IPS-18a (cell line): ENCODE results near the gene PPP2R5A.

Experiments
- H3K27ac ChIP-seq: one replicate; pipeline ENCODE4 v1.5.1; 2013; ENCODE audit warnings: low read length
- H3K27me3 ChIP-seq: one replicate; pipeline ENCODE4 v1.6.1; 2013; ENCODE audit warnings: mild to moderate bottlenecking, low read length; ENCODE audit not compliant: control insufficient read depth, insufficient read depth
- H3K36me3 ChIP-seq: one replicate; pipeline ENCODE4 v1.6.1; 2013; ENCODE audit warnings: low read depth, low read length; ENCODE audit not compliant: control insufficient read depth
- H3K4me1 ChIP-seq: one replicate; pipeline ENCODE4 v1.6.1; 2013; ENCODE audit warnings: low read depth, low read length; ENCODE audit not compliant: control insufficient read depth
- H3K4me3 ChIP-seq: one replicate; pipeline ENCODE4 v1.5.1; 2013; ENCODE audit warnings: low read length
- H3K9ac ChIP-seq: one replicate; pipeline ENCODE4 v1.6.1; 2013; ENCODE audit warnings: mild to moderate bottlenecking, low read length, moderate library complexity
- H3K9me3 ChIP-seq: one replicate; pipeline ENCODE4 v1.6.1; 2013; ENCODE audit warnings: low read depth, low read length; ENCODE audit not compliant: control insufficient read depth

PPP2R5A gene

GRCh38 chr1:212289262-212290077 is 4.3 kb downstream of the PPP2R5A start:
- no peak overlapping the region for H3K27ac ChIP-seq
- H3K4me3 ChIP-seq = no peak overlapping the region
- no peak overlapping the region for H3K9ac ChIP-seq

GRCh38 chr1:212290608-212291007 is 5.4 kb downstream of the PPP2R5A start:
- Histone ChIP-seq H3K27ac (no peak overlapping the region), H3K9ac (no peak overlapping the region), H3K4me3 (no peak overlapping the region), H3K36me3 (no peaks in the 10 kb centered on the region), H3K9me3 (no peaks in the 10 kb centered on the region), H3K27me3 (no peaks in the 10 kb centered on the region), H3K4me1 (peaks cover 22% of the 10 kb centered on the region)

More at GRCh38 chr1:212289262-212290077, 4.3 kb downstream of the PPP2R5A start:
- no peaks in the 10 kb centered on the region for H3K9me3 ChIP-seq
- peaks cover 22% of the 10 kb centered on the region for H3K4me1 ChIP-seq
- H3K36me3 ChIP-seq = no peaks in the 10 kb centered on the region
- H3K27me3 ChIP-seq = no peaks in the 10 kb centered on the region

GRCh38 chr1:212291505-212292134 is 6.4 kb downstream of the PPP2R5A start:
- H3K4me1 ChIP-seq = peaks cover 22% of the 10 kb centered on the region

GRCh38 chr1:212292250-212293105 is 7.3 kb downstream of the PPP2R5A start:
- Histone ChIP-seq H3K9ac (no peak overlapping the region), H3K4me1 (peaks cover 16% of the 10 kb centered on the region), H3K9me3 (no peaks in the 10 kb centered on the region), H3K4me3 (no peak overlapping the region), H3K36me3 (no peaks in the 10 kb centered on the region), H3K27ac (no peak overlapping the region), H3K27me3 (no peaks in the 10 kb centered on the region)

More at GRCh38 chr1:212291505-212292134, 6.4 kb downstream of the PPP2R5A start:
- no peaks in the 10 kb centered on the region for H3K36me3 ChIP-seq
- H3K4me3 ChIP-seq = no peak overlapping the region
- H3K9ac ChIP-seq = no peak overlapping the region
- no peaks in the 10 kb centered on the region for H3K9me3 ChIP-seq
- H3K27me3 ChIP-seq = no peaks in the 10 kb centered on the region
- H3K27ac ChIP-seq = no peak overlapping the region

- H3K27me3 ChIP-seq = no peaks in the 10 kb centered on the region
- H3K27ac ChIP-seq = no peak overlapping the region
- no peaks in the 10 kb centered on the region for H3K36me3 ChIP-seq
- H3K4me3 ChIP-seq = no peak overlapping the region
- no peaks in the 10 kb centered on the region for H3K9me3 ChIP-seq
- H3K4me1 ChIP-seq = peaks cover 12% of the 10 kb centered on the region
- H3K9ac ChIP-seq = no peak overlapping the region
Observed at GRCh38 chr1:212293579-212293978, 8.4 kb downstream of the PPP2R5A start.

DNA sequence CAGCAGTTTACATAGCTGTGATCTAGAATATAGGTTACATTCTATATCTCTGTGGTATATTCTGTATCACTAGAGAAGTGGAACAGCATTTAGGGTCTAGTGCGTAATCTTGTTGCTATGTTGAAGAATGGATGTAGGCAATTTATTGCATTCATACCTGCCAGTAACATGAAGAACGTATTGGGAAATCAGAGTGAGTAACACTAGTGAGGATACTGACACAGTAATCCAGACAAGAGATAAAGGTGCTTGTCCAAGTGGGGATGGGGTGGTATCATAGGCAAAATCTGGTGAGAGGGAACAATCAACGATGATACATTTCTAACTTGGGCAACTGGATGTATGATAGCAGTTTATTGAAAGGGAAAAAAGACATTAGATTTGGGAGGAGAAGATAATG is 9.8 kb downstream of the PPP2R5A start:
- Histone ChIP-seq H3K4me1 (peaks cover 12% of the 10 kb centered on the region), H3K4me3 (no peak overlapping the region), H3K36me3 (no peaks in the 10 kb centered on the region), H3K27ac (no peak overlapping the region), H3K9ac (no peak overlapping the region), H3K9me3 (no peaks in the 10 kb centered on the region), H3K27me3 (no peaks in the 10 kb centered on the region)

- Histone ChIP-seq H3K36me3 (no peaks in the 10 kb centered on the region), H3K27ac (no peak overlapping the region), H3K27me3 (no peaks in the 10 kb centered on the region), H3K9me3 (no peaks in the 10 kb centered on the region), H3K4me3 (no peak overlapping the region), H3K4me1 (peaks cover 11% of the 10 kb centered on the region), H3K9ac (no peak overlapping the region)
Observed at GRCh38 chr1:212295579-212295978, 10.4 kb downstream of the PPP2R5A start.

DNA sequence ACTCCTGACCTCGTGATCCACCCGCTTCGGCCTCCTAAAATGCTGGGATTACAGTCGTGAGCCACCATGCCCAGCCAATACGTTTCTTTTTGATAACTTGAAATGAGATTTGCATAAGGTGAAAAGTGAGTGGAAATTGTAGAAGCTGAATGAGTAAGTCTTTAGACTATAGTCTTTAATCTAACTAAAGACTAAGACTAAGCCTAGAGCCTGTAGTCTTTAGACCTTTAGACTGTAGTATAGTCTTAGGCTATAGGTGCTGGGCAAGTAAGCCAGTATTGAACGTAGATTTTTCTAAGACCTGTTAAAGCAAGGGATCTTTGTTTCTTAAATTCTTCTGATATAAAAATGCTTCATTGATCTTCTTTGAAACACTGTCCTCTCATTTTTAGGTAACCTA is 12.1 kb downstream of the PPP2R5A start:
- Histone ChIP-seq H3K9me3 (no peaks in the 10 kb centered on the region), H3K36me3 (no peaks in the 10 kb centered on the region), H3K4me3 (no peak overlapping the region), H3K4me1 (no peaks in the 10 kb centered on the region), H3K27ac (no peak overlapping the region), H3K9ac (no peak overlapping the region), H3K27me3 (no peaks in the 10 kb centered on the region)

- no peaks in the 10 kb centered on the region for H3K36me3 ChIP-seq
- no peaks in the 10 kb centered on the region for H3K9me3 ChIP-seq
- no peak overlapping the region for H3K9ac ChIP-seq
- H3K27ac ChIP-seq = no peak overlapping the region
- H3K4me3 ChIP-seq = no peak overlapping the region
- H3K27me3 ChIP-seq = no peaks in the 10 kb centered on the region
- H3K4me1 ChIP-seq = no peaks in the 10 kb centered on the region
Observed at GRCh38 chr1:212301580-212301979, 16.4 kb downstream of the PPP2R5A start.

GRCh38 chr1:212302745-212303383 is 17.7 kb downstream of the PPP2R5A start:
- no peaks in the 10 kb centered on the region for H3K9me3 ChIP-seq
- H3K27ac ChIP-seq = no peak overlapping the region
- no peaks in the 10 kb centered on the region for H3K4me1 ChIP-seq
- H3K36me3 ChIP-seq = no peaks in the 10 kb centered on the region
- no peaks in the 10 kb centered on the region for H3K27me3 ChIP-seq
- no peak overlapping the region for H3K4me3 ChIP-seq
- no peak overlapping the region for H3K9ac ChIP-seq

- H3K4me3 ChIP-seq = no peak overlapping the region
- no peaks in the 10 kb centered on the region for H3K36me3 ChIP-seq
- H3K9me3 ChIP-seq = no peaks in the 10 kb centered on the region
- H3K27me3 ChIP-seq = no peaks in the 10 kb centered on the region
- H3K4me1 ChIP-seq = peaks cover 10% of the 10 kb centered on the region
- H3K27ac ChIP-seq = no peak overlapping the region
- H3K9ac ChIP-seq = no peak overlapping the region
Observed at GRCh38 chr1:212305342-212305741, 20.1 kb downstream of the PPP2R5A start.
